NCI-H2081 treated with DMSO at 0.1 percent for 48 hours (cell line): ENCODE data around the gene RASA3.

Experiments used
- DNase-seq: peaks from one replicate; lab custom pipeline; 2025; lab: John Stamatoyannopoulos, UW

The RASA3 gene

DNA sequence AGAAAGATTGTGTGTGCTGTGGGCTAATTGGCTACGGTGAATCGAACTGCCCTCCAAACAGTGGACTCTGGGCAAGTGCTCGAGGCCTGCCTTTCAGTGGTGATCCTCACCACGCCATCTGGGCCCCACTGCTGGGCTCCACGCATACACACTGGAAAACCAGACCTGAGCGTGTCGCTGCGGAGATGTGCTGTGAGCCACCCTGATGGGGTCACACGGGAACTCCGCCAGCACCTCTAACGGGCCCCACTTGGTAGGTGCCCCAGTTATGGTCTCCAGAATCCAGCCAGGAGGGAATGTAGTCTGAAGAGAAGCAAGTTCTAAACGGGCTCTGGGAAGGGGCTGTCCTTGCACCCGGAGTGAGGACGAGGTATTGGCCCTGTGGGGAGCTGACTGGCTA lies 197.8 kb downstream of the RASA3 start:
- DNase-seq, result no peak

DNA sequence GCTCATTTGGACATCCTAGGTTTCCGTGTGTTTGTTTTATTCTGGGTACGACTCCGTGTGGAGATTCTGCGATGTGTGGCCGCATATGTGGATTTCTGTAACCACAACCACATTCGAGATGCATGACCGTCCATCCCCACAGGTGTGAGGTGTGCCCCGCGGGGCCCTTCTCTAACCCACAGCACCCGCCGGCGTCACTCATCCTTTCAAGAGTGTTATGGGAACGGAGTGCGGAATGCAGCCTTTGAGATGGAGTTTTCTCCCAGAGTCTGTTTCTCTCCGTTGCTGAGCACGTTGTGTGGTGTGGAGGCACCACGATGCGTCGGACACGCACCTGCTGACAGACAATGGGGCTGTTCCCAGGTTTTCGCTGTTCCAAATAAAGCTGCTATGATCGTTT lies 198.5 kb downstream of the RASA3 start:
- DNase-seq, result no peak

- no peak for DNase-seq
Observed at GRCh38 chr13:113931841-113932459, 200.5 kb downstream of the RASA3 start.

- DNase-seq, result no peak
Observed at GRCh38 chr13:113930671-113931637, 201.5 kb downstream of the RASA3 start.

- no peak for DNase-seq
Observed at GRCh38 chr13:113929628-113930615, 202.5 kb downstream of the RASA3 start.

DNA sequence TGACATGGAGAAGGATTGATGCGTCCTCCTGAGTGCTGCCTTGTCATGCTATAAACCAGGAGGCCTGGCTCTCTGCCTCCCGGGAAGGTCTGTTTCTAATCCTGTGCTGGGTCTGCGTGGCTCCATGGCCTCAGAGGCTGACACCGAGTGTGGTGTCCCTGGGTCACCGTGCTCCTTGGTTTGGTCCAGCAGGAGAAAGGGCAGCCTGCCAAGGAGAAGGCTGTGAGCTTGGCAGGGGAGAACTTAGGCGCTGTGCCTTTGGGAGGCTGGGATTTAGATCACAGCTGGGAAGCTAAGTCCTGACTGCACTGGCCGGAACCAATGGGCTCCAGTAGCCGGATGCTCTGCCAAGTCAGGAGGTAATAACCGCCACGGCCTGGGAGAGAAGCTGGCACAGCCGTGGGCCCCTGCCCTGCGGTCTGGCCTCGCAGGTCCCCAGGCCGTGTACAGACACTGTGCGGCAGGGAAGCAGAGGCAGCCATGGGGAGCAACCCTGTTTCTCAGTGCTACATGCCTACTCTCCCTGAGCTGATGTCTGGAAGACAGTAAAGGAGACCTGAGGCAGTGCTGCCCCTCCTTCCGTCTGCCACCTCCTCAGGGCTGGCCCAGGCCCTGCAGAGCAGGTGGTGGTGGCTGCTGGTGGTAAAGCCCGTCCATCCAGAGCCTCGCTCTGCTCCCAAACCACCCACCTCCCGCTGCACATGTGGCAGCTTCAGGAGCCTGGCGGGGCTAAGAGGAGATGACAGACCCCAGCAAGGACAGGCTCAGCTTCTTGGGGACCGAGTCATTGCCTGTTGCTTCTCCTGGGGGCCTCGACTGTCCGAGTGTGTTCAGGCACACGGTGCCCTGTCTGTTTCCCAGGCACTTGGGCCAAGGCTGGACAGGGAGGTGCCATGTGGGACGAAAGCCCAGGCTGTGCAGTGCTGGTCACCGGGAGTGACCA lies 203.5 kb downstream of the RASA3 start:
- DNase-seq, result no peak
